Measurements from ENCODE around the gene ABHD6. TPM values are rescaled to one million over a fixed set of nuclear protein-coding genes. Genes with fewer than 3 reads are reported as not detected.

ABHD6 gene
- total RNA-seq, 1 donor from 2014 or later: 5.2 TPM

DNA sequence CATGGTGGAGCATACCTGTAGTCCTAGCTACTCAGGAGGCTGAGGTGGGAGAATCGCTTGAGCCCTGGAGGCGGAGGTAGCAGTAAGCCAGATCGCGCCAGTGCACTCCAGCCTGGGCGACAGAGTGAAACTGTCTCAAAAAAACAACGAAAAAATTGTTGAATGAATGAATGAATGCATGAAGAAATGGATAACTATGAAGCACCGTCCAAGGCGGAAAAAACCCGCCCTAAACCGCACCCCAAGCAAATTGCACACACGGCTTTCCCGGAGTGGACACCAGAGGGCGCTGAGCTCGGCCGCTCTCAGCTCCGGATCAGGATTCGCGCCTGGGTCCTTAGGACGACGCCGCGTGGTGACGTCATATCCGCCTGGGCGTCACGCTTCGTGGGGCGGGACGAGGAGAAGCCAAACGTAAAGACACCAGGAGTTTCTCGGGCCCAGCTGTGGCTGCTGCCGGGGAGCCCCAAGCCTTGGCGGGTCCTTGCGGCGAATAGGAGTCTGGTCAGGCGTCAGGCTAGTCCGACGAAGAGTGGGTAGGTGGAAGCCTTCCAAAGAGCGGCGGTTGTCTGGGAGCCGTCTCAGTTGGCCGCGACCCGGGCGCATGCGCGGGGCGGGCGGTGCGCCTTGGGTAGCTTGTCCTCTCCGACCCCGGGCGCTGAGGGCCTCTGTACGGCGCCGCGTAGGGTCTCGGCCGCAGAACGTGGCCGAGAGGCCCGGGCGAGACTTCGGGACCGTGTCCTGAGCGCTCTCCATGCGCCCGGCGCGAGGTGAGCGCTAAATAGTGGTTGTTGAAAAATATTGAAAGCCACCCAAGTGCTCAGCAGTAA lies 68.5 kb downstream of the ABHD6 start, which contains the start of the genes HTD2 and RPP14:
Gene HTD2 (plus strand): TSS at position 639 of the 830 bp plus-strand sequence. CDS start 11,094 bp downstream, outside the sequence.
Gene RPP14 (plus strand): TSS at position 364 of the 830 bp plus-strand sequence. CDS start 4,085 bp downstream, outside the sequence.
- Histone ChIP-seq H3K4me1 (ENCODE audit: control insufficient read depth in 3 of 3, insufficient read depth in 3 of 3, low read length in 3 of 3) (peaks cover 20 to 30% (median 25%) of the 10 kb centered on the region in 3 donors), H3K9me3 (ENCODE audit: control insufficient read depth in 3 of 3, low read length in 3 of 3) (no peaks in the 10 kb centered on the region), H3K9ac (ENCODE audit: low read depth in 1 of 3, low read length in 3 of 3) (peak within 1 kb of the TSS; percentile 91 to 100 (median 99)), H3K4me3 (ENCODE audit: low read length in 3 of 3) (peak within 1 kb of the TSS; percentile 92 to 94 (median 92)), H3K27me3 (ENCODE audit: control insufficient read depth in 3 of 3, insufficient read depth in 3 of 3, low read length in 3 of 3) (peaks cover 0 to 2% (median 0%) of the 10 kb centered on the region in 3 donors), H3K36me3 (ENCODE audit: control insufficient read depth in 3 of 3, insufficient read depth in 3 of 3, low read length in 3 of 3) (peaks cover 3 to 6% (median 5%) of the 10 kb centered on the region in 3 donors), H3K27ac (ENCODE audit: low read depth, low read length) (peak within 1 kb of the TSS; percentile 98)

- peaks cover 10 to 17% (median 14%) of the 10 kb centered on the region in 3 donors for H3K36me3 ChIP-seq (ENCODE audit: control insufficient read depth in 3 of 3, insufficient read depth in 3 of 3, low read length in 3 of 3)
- peaks cover 20 to 30% (median 25%) of the 10 kb centered on the region in 3 donors for H3K4me1 ChIP-seq (ENCODE audit: control insufficient read depth in 3 of 3, insufficient read depth in 3 of 3, low read length in 3 of 3)
- no peaks in the 10 kb centered on the region for H3K27me3 ChIP-seq (ENCODE audit: control insufficient read depth in 3 of 3, insufficient read depth in 3 of 3, low read length in 3 of 3)
- peak overlapping the region; percentile 91 to 100 (median 99) for H3K9ac ChIP-seq (ENCODE audit: low read depth in 1 of 3, low read length in 3 of 3)
- H3K9me3 ChIP-seq (ENCODE audit: control insufficient read depth in 3 of 3, low read length in 3 of 3): no peaks in the 10 kb centered on the region
- peak overlapping the region; percentile 92 to 94 (median 92) for H3K4me3 ChIP-seq (ENCODE audit: low read length in 3 of 3)
- H3K27ac ChIP-seq (ENCODE audit: low read depth, low read length): peak overlapping the region; percentile 98
Observed at GRCh38 chr3:58307639-58308215, 70.1 kb downstream of the ABHD6 start.

DNA sequence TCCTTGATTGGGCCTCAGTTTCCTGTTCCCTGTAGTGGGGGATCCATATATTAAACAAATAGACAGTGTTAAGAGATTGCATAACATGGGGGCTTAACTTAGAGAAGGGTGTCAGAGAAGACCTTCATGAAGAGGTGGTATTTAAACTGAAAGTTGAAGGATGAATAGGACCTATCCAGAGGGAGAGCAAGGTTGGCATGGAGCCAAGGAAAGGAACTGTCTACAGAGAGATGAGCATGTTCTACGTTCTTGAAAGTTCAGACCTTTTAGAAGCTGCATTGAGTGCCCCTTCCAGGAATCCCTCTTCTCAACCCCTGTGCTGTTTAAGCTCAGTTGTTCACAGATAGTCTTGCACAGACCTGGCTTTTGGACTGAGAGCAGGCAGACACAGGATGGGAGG lies 71.1 kb downstream of the ABHD6 start:
- Histone ChIP-seq H3K36me3 (ENCODE audit: control insufficient read depth in 3 of 3, insufficient read depth in 3 of 3, low read length in 3 of 3) (peaks cover 17 to 22% (median 19%) of the 10 kb centered on the region in 3 donors), H3K4me3 (ENCODE audit: low read length in 3 of 3) (peak overlapping the region; percentile 46 to 92 (median 46)), H3K9ac (ENCODE audit: low read depth in 1 of 3, low read length in 3 of 3) (peak overlapping the region; percentile 34 to 100 (median 60)), H3K9me3 (ENCODE audit: control insufficient read depth in 3 of 3, low read length in 3 of 3) (no peaks in the 10 kb centered on the region), H3K27ac (ENCODE audit: low read depth, low read length) (peak overlapping the region; percentile 98), H3K27me3 (ENCODE audit: control insufficient read depth in 3 of 3, insufficient read depth in 3 of 3, low read length in 3 of 3) (no peaks in the 10 kb centered on the region), H3K4me1 (ENCODE audit: control insufficient read depth in 3 of 3, insufficient read depth in 3 of 3, low read length in 3 of 3) (peaks cover 20 to 30% (median 25%) of the 10 kb centered on the region in 3 donors)

- H3K36me3 ChIP-seq (ENCODE audit: control insufficient read depth in 3 of 3, insufficient read depth in 3 of 3, low read length in 3 of 3): peaks cover 32 to 49% (median 40%) of the 10 kb centered on the region in 3 donors
- no peak overlapping the region for H3K27ac ChIP-seq (ENCODE audit: low read depth, low read length)
Observed at GRCh38 chr3:58317811-58318210, 80.2 kb downstream of the ABHD6 start.

DNA sequence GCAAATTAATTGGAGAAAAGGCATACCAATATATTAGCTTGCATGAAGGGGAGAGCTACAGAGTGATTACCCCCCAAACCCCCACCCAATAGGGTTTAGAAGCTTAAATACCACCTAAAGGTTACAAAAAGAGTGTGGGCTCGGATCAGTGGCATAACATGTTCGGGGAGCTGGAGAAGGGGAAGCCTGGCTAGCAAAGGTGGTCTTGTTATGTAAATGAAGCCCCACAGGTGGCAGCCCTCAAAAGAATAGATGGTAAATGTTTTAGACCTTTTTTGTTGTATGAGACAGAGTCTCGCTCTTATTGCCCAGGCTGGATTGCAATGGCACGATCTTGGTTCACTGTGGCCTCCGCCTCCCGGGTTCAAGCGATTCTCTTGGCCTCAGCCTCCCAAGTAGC lies 84.2 kb downstream of the ABHD6 start:
- Histone ChIP-seq H3K36me3 (ENCODE audit: control insufficient read depth in 3 of 3, insufficient read depth in 3 of 3, low read length in 3 of 3) (peaks cover 13 to 23% (median 17%) of the 10 kb centered on the region in 3 donors), H3K27me3 (ENCODE audit: control insufficient read depth in 3 of 3, insufficient read depth in 3 of 3, low read length in 3 of 3) (no peaks in the 10 kb centered on the region), H3K9me3 (ENCODE audit: control insufficient read depth in 3 of 3, low read length in 3 of 3) (no peaks in the 10 kb centered on the region), H3K4me1 (ENCODE audit: control insufficient read depth in 3 of 3, insufficient read depth in 3 of 3, low read length in 3 of 3) (peaks cover 0 to 6% (median 2%) of the 10 kb centered on the region in 3 donors), H3K4me3 (ENCODE audit: low read length in 3 of 3) (no peak overlapping the region), H3K27ac (ENCODE audit: low read depth, low read length) (no peak overlapping the region), H3K9ac (ENCODE audit: low read depth in 1 of 3, low read length in 3 of 3) (no peak overlapping the region)

More at GRCh38 chr3:58317811-58318210, 80.2 kb downstream of the ABHD6 start:
- Histone ChIP-seq H3K4me1 (ENCODE audit: control insufficient read depth in 3 of 3, insufficient read depth in 3 of 3, low read length in 3 of 3) (no peaks in the 10 kb centered on the region), H3K9ac (ENCODE audit: low read depth in 1 of 3, low read length in 3 of 3) (no peak overlapping the region), H3K27me3 (ENCODE audit: control insufficient read depth in 3 of 3, insufficient read depth in 3 of 3, low read length in 3 of 3) (no peaks in the 10 kb centered on the region), H3K4me3 (ENCODE audit: low read length in 3 of 3) (no peak overlapping the region), H3K9me3 (ENCODE audit: control insufficient read depth in 3 of 3, low read length in 3 of 3) (no peaks in the 10 kb centered on the region)

DNA sequence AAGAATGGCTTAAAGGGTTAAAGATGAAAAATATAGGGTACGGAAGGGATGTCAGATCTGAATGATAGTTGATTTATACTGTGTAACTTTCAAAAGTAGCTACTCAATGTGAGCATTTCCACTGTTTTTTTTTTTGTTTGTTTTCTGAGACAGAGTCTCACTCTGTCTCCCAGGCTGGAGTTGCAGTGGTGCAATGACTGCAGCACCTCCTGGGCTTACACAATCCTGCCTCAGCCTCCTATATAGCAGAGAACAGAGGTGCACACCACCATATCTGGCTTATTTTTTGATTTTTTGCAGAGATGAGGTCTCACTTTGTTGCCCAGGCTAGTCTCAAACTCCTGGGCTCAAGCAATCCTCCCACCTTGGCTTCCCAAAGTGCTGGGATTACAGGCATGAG lies 85.2 kb downstream of the ABHD6 start:
- no peak overlapping the region for H3K4me3 ChIP-seq (ENCODE audit: low read length in 3 of 3)
- peaks cover 0 to 6% (median 2%) of the 10 kb centered on the region in 3 donors for H3K4me1 ChIP-seq (ENCODE audit: control insufficient read depth in 3 of 3, insufficient read depth in 3 of 3, low read length in 3 of 3)
- no peak overlapping the region for H3K27ac ChIP-seq (ENCODE audit: low read depth, low read length)
- no peak overlapping the region for H3K9ac ChIP-seq (ENCODE audit: low read depth in 1 of 3, low read length in 3 of 3)
- no peaks in the 10 kb centered on the region for H3K27me3 ChIP-seq (ENCODE audit: control insufficient read depth in 3 of 3, insufficient read depth in 3 of 3, low read length in 3 of 3)
- H3K36me3 ChIP-seq (ENCODE audit: control insufficient read depth in 3 of 3, insufficient read depth in 3 of 3, low read length in 3 of 3): peaks cover 7 to 13% (median 8%) of the 10 kb centered on the region in 3 donors
- no peaks in the 10 kb centered on the region for H3K9me3 ChIP-seq (ENCODE audit: control insufficient read depth in 3 of 3, low read length in 3 of 3)

DNA sequence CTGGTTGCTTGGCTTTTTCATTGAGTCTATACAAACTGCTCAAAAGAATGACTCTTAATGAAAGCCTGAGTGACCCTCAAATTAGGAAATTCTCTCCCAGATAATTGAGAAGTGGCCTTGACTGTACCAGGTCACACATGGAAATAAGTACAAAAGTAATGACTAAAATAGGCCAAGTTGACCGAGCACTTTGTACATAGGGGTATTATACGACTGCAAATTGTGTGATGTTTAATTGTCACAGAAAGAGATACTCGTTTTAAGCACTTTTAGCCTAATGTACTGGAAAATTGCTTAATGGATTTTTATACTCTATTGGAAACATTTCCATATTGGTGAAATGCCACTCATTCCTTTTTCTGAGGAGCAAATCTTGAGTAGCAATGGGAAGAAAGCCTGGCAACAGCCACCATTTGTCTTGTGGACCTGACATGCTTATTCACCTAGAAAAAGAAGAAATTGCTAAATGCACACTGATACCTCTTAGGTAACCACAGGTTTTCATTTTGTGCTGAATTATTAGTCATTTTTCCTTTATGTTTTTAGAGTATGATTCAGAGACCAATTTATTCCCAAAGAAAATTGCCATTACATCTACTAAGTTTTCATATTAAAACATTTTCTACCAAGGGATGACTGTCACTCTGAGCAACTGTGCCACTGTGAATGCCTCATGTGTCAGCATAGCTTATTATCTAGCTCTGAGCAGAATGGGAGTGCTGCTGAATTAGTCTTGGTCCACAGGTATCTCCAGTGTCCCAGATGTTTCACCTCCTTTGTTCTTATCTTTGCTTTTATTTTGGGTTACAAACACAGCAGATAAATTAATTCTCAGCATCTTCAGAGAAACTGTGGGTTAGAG lies 86.2 kb downstream of the ABHD6 start:
- no peak overlapping the region for H3K27ac ChIP-seq (ENCODE audit: low read depth, low read length)
- peaks cover 0 to 6% (median 2%) of the 10 kb centered on the region in 3 donors for H3K4me1 ChIP-seq (ENCODE audit: control insufficient read depth in 3 of 3, insufficient read depth in 3 of 3, low read length in 3 of 3)
- no peaks in the 10 kb centered on the region for H3K27me3 ChIP-seq (ENCODE audit: control insufficient read depth in 3 of 3, insufficient read depth in 3 of 3, low read length in 3 of 3)
- H3K9ac ChIP-seq (ENCODE audit: low read depth in 1 of 3, low read length in 3 of 3): no peak overlapping the region
- H3K36me3 ChIP-seq (ENCODE audit: control insufficient read depth in 3 of 3, insufficient read depth in 3 of 3, low read length in 3 of 3): peaks cover 2 to 8% (median 4%) of the 10 kb centered on the region in 3 donors
- H3K4me3 ChIP-seq (ENCODE audit: low read length in 3 of 3): no peak overlapping the region
- H3K9me3 ChIP-seq (ENCODE audit: control insufficient read depth in 3 of 3, low read length in 3 of 3): no peaks in the 10 kb centered on the region

GRCh38 chr3:58324391-58325390 lies 87.1 kb downstream of the ABHD6 start:
- Histone ChIP-seq H3K4me1 (ENCODE audit: control insufficient read depth in 3 of 3, insufficient read depth in 3 of 3, low read length in 3 of 3) (peaks cover 0 to 6% (median 2%) of the 10 kb centered on the region in 3 donors), H3K27me3 (ENCODE audit: control insufficient read depth in 3 of 3, insufficient read depth in 3 of 3, low read length in 3 of 3) (no peaks in the 10 kb centered on the region), H3K9ac (ENCODE audit: low read depth in 1 of 3, low read length in 3 of 3) (no peak overlapping the region), H3K27ac (ENCODE audit: low read depth, low read length) (peak overlapping the region; percentile 19), H3K4me3 (ENCODE audit: low read length in 3 of 3) (no peak overlapping the region), H3K9me3 (ENCODE audit: control insufficient read depth in 3 of 3, low read length in 3 of 3) (no peaks in the 10 kb centered on the region), H3K36me3 (ENCODE audit: control insufficient read depth in 3 of 3, insufficient read depth in 3 of 3, low read length in 3 of 3) (no peaks in the 10 kb centered on the region)
